Lower leg skin (tissue), 3 donors: ENCODE data around the gene FARP1.

Experiments
- CTCF ChIP-seq, 3 donors: fragments of 450-650 bp; IDR thresholded peaks; one replicate each; pipeline ENCODE4 v1.5.1; 2016; ENCODE audit warnings: antibody characterized with exemption in 3 of 3, mild to moderate bottlenecking in 3 of 3, moderate library complexity in 2 of 3
- POLR2A ChIP-seq, 2 donors: fragments of 450-650 bp; IDR thresholded peaks; one replicate each; pipeline ENCODE4 v1.6.1; 2016 to 2017; ENCODE audit warnings: antibody characterized with exemption in 2 of 2, mild to moderate bottlenecking in 1 of 2, moderate library complexity in 1 of 2

GRCh38 chr13:98201984-98202383 is 59.1 kb downstream of the FARP1 start:
- no peak for TF ChIP-seq POLR2A (IDR thresholded peaks at IDR 0.05)
- no peak for TF ChIP-seq CTCF (IDR thresholded peaks at IDR 0.05)
